ENCODE data around the gene SCUBE2.

GRCh38 chr11:9125185-9125886, 33.9 kb upstream of the SCUBE2 start:
- TF ChIP-seq CTCF (IDR thresholded peaks at IDR 0.05) (no peak), POLR2A (IDR thresholded peaks at IDR 0.05) (no peak)
